Fibroblast of lung (primary cell): ENCODE measurements around the gene TIFAB. TPM values are rescaled to one million over a fixed set of nuclear protein-coding genes. Genes with fewer than 3 reads are reported as not detected.

ENCODE experiments used
- DNase-seq, 2 donors: peaks; one replicate each; pipeline versions ENCODE4 v3.0.0 to v3.0.0-alpha.2; 2010; ENCODE audit warnings: low read depth in 2 of 2
- H2AFZ ChIP-seq: 2 replicates; pipeline ENCODE4 v1.5.1; 2012; ENCODE audit warnings: low read length, control low read depth, inconsistent platforms
- H3K27ac ChIP-seq: 2 replicates; pipeline ENCODE4 v1.5.1; 2011; ENCODE audit warnings: low read length, control low read depth; ENCODE audit not compliant: insufficient read depth
- H3K27me3 ChIP-seq: 2 replicates; pipeline ENCODE4 v1.5.1; 2011; ENCODE audit warnings: mild to moderate bottlenecking, low read length; ENCODE audit not compliant: control insufficient read depth, insufficient read depth
- H3K36me3 ChIP-seq: 2 replicates; pipeline ENCODE4 v1.5.1; 2011; ENCODE audit warnings: low read length; ENCODE audit not compliant: control insufficient read depth, insufficient read depth
- H3K4me1 ChIP-seq: 2 replicates; pipeline ENCODE4 v1.5.1; 2011; ENCODE audit warnings: low read length; ENCODE audit not compliant: control insufficient read depth, insufficient read depth; ENCODE audit errors: extremely low read depth
- H3K4me2 ChIP-seq: 2 replicates; pipeline ENCODE4 v1.5.1; 2011; ENCODE audit warnings: low read length, control low read depth; ENCODE audit not compliant: insufficient read depth; ENCODE audit errors: extremely low read depth
- H3K4me3 ChIP-seq, 4 experiments: fragments of 200-600 bp in 1 of 4; sonication (generic) in 1 of 4; replicated peaks in 1 of 4; 2 replicates each; pipeline ENCODE4 v1.5.1; 2011 to 2016; ENCODE audit warnings: low read length in 4 of 4, low read depth in 3 of 4, mild to moderate bottlenecking in 3 of 4, control low read depth in 2 of 4, inconsistent platforms in 1 of 4, mixed read lengths in 1 of 4; ENCODE audit not compliant: insufficient read depth in 1 of 4; ENCODE audit errors: control extremely low read depth in 1 of 4
- H3K79me2 ChIP-seq: 2 replicates; pipeline ENCODE4 v1.5.1; 2012; ENCODE audit warnings: mild to moderate bottlenecking, low read length, inconsistent platforms; ENCODE audit not compliant: control insufficient read depth, insufficient read depth
- H3K9ac ChIP-seq: 2 replicates; pipeline ENCODE4 v1.5.1; 2011; ENCODE audit warnings: mild to moderate bottlenecking, low read length, control low read depth; ENCODE audit not compliant: insufficient read depth
- H3K9me3 ChIP-seq: 2 replicates; pipeline ENCODE4 v1.5.1; 2012; ENCODE audit warnings: low read depth, low read length; ENCODE audit not compliant: control insufficient read depth, insufficient read depth
- H4K20me1 ChIP-seq: 2 replicates; pipeline ENCODE4 v1.5.1; 2011; ENCODE audit warnings: low read length; ENCODE audit not compliant: control insufficient read depth, insufficient read depth; ENCODE audit errors: extremely low read depth
- CTCF ChIP-seq, 2 donors: IDR thresholded peaks in 1 of 2; conservative IDR thresholded peaks in 1 of 2; 1 replicate in 1 of 2; 2 replicates in 1 of 2; pipeline ENCODE4 v1.5.1; 2011 to 2012; ENCODE audit warnings: low read length in 2 of 2, control low read depth in 1 of 2, inconsistent platforms in 1 of 2, low read depth in 1 of 2, mild to moderate bottlenecking in 1 of 2
- EZH2 ChIP-seq: IDR thresholded peaks from 2 replicates; pipeline ENCODE4 v1.5.1; 2012; ENCODE audit warnings: low read length, control low read depth, mild to moderate bottlenecking; ENCODE audit errors: missing control alignments
- polyA plus RNA-seq, 2 donors: library from polyadenylated mRNA; depleted of rRNA in 1 of 2; stranded (reverse) in 1 of 2; unstranded in 1 of 2; fragments of >200 nt; gene quantifications; 2 replicates each; pipeline ENCODE4 v1.2.1, GENCODE V29; 2011 to 2012; ENCODE audit warnings: missing spikeins in 1 of 2
- total RNA-seq: library from RNA; depleted of rRNA; stranded (reverse); fragments of >200 nt; gene quantifications from 2 replicates; pipeline ENCODE4 v1.2.1, GENCODE V29; 2014

Gene TIFAB
- total and polyA plus RNA-seq, 2 donors (not counting 1 experiment from before 2014, with no cell fraction given): not detected

GRCh38 chr5:135472141-135472540 lies 20.0 kb upstream of the TIFAB start:
- Histone ChIP-seq H3K4me1 (no peaks in the 10 kb centered on the region), H3K27ac (no peak overlapping the region), H3K27me3 (peaks cover 6% of the 10 kb centered on the region), H3K4me3 (no peak overlapping the region), H4K20me1 (no peaks in the 10 kb centered on the region), H3K9ac (no peak overlapping the region), H3K4me2 (no peak overlapping the region), H3K9me3 (no peaks in the 10 kb centered on the region), H2AFZ (no peak overlapping the region), H3K36me3 (no peaks in the 10 kb centered on the region), H3K79me2 (no peaks in the 10 kb centered on the region)
- no peak for TF ChIP-seq EZH2
- no peak for TF ChIP-seq CTCF (conservative IDR thresholded peaks at IDR 0.05 in 1 of 2, IDR thresholded peaks at IDR 0.05 in 1 of 2; ENCODE audit: low read depth in 1 of 2, low read length in 2 of 2)
- DNase-seq: no peak

- Histone ChIP-seq H3K9me3 (no peaks in the 10 kb centered on the region), H3K9ac (no peak overlapping the region), H3K36me3 (no peaks in the 10 kb centered on the region), H4K20me1 (no peaks in the 10 kb centered on the region), H2AFZ (no peak overlapping the region), H3K79me2 (no peaks in the 10 kb centered on the region), H3K4me2 (no peak overlapping the region), H3K4me1 (no peaks in the 10 kb centered on the region), H3K27me3 (peaks cover 7% of the 10 kb centered on the region), H3K4me3 (no peak overlapping the region), H3K27ac (no peak overlapping the region)
- DNase-seq: no peak
- TF ChIP-seq CTCF (conservative IDR thresholded peaks at IDR 0.05 in 1 of 2, IDR thresholded peaks at IDR 0.05 in 1 of 2; ENCODE audit: low read depth in 1 of 2, low read length in 2 of 2) (no peak), EZH2 (no peak)
Measured at GRCh38 chr5:135471726-135472125, 19.6 kb upstream of the TIFAB start.

- no peaks in the 10 kb centered on the region for H3K9me3 ChIP-seq
- H3K4me2 ChIP-seq: no peak overlapping the region
- H3K4me3 ChIP-seq: no peak overlapping the region
- DNase-seq: no peak
- no peaks in the 10 kb centered on the region for H3K79me2 ChIP-seq
- no peaks in the 10 kb centered on the region for H3K36me3 ChIP-seq
- H2AFZ ChIP-seq: no peak overlapping the region
- no peak overlapping the region for H3K27ac ChIP-seq
- no peak overlapping the region for H3K9ac ChIP-seq
- TF ChIP-seq CTCF (conservative IDR thresholded peaks at IDR 0.05 in 1 of 2, IDR thresholded peaks at IDR 0.05 in 1 of 2; ENCODE audit: low read depth in 1 of 2, low read length in 2 of 2): no peak
- TF ChIP-seq EZH2: no peak
- peaks cover 7% of the 10 kb centered on the region for H3K27me3 ChIP-seq
- no peaks in the 10 kb centered on the region for H4K20me1 ChIP-seq
- H3K4me1 ChIP-seq: no peaks in the 10 kb centered on the region
Measured at GRCh38 chr5:135469911-135470310, 17.8 kb upstream of the TIFAB start.
